GM19328 (cell line): ENCODE data around the gene LIG4.

ENCODE experiments used
- ATAC-seq: cut with Tn5 transposase; IDR thresholded peaks from one replicate; pipeline ENCODE4 v1.9.1; 2021; ENCODE audit warnings: mild to moderate bottlenecking, moderate library complexity; ENCODE audit not compliant: unreplicated experiment

Gene LIG4

DNA sequence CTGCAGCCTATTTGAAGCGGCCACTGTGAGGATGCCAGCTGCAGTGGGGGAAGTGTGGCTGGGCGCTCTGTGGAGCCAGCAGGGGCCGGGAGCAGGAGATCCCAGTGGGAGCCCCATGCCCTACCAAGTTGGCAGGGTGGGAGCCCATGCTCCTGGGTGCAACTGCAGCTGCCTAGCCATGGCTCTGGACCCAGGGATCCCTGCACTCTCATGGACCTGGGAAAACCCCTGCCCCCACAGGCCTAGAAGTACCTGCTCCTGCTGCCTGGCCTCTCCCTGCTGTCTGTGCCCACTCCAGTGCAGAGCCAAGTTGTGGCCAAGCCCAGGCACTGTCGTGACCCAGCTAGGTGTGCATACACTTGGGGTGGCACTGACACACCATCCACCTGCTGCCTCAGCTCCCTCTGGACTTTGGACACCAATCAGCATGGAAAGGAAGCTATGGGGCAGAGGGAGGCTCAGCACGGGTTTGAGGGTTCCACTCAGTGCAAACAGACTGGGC, 20.9 kb downstream of the LIG4 start:
- no peak for ATAC-seq

GRCh38 chr13:108193806-108194205, 21.5 kb downstream of the LIG4 start:
- no peak for ATAC-seq

GRCh38 chr13:108190897-108191296, 24.4 kb downstream of the LIG4 start:
- ATAC-seq, result no peak

GRCh38 chr13:108188260-108188659, 27.1 kb downstream of the LIG4 start:
- ATAC-seq, result no peak

DNA sequence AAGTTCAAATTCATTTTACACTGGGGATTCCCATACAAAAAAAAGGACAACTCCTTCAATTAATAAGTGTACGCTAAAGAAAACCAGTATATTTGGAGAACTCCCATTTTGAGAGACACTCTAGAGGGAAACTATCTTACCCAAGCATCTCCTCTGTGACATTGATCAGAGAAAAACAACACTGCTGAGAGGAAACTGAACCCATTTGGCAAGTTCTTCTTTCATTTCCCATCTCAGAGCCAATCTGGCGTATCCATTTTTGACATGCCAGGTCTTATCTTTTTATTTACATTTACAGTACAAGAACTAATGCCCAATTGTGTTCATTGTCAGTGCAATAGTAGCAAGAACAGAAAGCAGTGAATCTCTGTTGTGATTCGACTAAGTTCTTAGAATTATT, 30.1 kb downstream of the LIG4 start:
- no peak for ATAC-seq

GRCh38 chr13:108182652-108183051, 32.7 kb downstream of the LIG4 start:
- ATAC-seq, result no peak

- ATAC-seq, result no peak
Observed at GRCh38 chr13:108178078-108178477, 37.3 kb downstream of the LIG4 start.

GRCh38 chr13:108176685-108177274, 38.6 kb downstream of the LIG4 start:
- ATAC-seq, result no peak

DNA sequence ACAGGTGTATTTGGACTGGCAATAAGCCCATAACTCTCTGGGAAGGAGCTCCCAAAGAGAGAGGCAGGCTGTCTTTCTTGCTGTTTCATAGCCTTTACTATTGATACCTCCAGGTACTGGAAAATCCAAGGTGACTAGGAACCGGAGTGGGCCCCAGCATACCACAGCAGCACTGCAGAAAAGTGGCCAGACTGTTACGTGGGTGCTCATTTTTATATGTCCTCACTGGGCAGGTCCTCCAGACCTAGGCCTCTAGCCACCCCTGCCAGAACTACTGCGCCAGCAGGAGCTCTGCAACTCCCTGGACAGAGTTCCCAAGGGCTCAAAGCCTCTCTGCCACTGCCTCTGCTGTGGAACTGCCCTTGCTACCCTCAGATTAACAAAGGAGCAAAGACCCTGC, 46.4 kb downstream of the LIG4 start:
- ATAC-seq, result no peak

DNA sequence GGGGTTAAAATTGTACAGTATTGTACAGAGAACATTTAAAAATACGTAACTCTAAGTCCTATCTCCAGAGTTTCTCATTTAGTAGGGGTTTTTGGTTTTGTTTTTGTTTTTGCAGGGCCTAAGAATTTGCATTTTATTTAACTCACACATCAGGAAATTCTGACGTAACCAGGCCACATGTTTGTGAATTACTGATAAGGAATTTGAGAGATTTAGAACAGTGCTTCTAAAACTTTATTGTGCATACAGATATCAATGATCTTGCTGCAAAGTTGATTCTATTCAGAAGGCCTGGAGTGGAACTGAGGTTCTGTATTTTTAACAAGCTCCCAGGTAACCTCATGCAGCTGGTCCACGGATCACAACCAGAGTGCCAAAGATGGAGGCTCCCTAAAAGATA, 49.3 kb downstream of the LIG4 start:
- no peak for ATAC-seq

- no peak for ATAC-seq
Observed at GRCh38 chr13:108158746-108159145, 56.6 kb downstream of the LIG4 start.
